Measurements from ENCODE around the gene SEC16A.
A peak's percentile ranks its signal among the peaks of the same experiment; 100 is the strongest.
"Not testable (repeated sequence)": the region's sequence is repeated elsewhere in the genome, so short reads cannot be mapped to it uniquely, and the experiment has no call there.

Gene SEC16A

DNA sequence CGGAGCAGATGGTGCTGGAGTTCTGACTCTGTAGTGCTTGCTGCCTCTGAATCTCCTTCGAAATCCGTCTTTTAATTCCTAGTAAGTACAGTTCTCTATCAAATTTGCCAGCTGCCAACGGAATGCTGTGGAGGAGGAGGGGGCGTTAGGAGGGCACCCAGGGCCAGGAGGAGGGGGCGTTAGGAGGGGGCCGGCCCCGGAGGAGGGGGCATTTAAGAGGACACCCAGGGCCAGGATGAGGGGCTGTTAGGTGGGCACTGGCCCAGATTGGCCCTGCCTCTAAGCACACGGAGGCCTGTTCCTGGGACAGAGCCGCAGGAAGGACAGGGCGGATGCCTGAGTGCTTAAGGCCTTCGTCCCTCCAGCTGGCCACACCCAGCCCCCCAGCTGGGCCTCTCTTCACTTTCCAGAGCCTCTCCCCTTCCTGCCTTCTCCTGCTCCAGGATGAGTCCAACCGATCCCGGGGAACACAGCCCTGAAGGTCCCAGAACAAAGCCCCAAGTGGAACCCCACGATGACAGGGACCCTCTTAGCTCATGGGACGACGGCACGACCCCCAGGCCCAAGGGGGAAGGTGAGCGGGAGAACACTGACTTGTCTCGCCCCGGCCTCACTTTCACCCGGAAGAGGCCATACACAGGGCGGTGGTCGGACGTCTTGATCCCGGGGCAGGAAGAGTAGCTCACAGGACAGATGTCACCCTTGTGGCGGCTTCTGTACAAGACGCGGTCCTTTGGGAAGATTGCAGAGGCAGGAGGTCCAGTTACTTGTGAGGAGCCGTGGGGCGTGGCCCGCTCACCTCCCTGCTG lies 53.0 kb downstream of the SEC16A start:
- Mint-ChIP-seq H3K9me3 (no peaks in the 10 kb centered on the region), H3K27ac (no peak overlapping the region), H3K27me3 (ENCODE audit: low read depth) (no peaks in the 10 kb centered on the region), H3K4me1 (ENCODE audit: low read depth) (no peaks in the 10 kb centered on the region), H3K36me3 (ENCODE audit: low read depth) (peaks cover 5% of the 10 kb centered on the region), H3K4me3 (no peak overlapping the region)

DNA sequence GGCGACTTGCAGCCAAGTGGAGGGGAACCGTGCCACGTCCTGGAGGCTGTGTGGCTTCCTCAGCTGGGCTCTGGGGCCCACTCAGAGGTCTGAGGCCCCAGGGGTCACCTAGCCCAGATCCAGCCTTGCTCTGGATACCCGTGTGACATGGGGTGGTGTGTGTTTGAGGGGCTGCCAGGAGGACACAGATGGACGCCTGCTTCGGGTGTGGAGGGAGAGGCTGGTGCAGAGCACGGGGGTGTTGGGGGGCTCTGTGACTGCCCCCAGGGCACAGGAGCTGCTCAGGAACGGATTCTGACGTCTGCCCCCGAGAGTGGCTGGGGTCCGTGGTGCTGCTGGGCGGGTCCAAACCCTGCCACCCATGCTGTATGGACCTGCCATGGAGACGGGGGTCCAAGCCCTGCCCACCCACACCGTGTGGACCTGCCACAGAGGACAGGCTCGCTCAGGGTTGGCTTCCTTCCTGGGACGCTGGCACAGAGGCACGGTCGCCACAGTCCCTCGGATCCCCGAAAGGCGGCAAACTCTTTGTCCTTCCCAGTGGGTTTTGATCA lies 53.7 kb downstream of the SEC16A start:
- Mint-ChIP-seq H3K36me3 (ENCODE audit: low read depth) (peaks cover 5% of the 10 kb centered on the region), H3K4me1 (ENCODE audit: low read depth) (no peaks in the 10 kb centered on the region), H3K27me3 (ENCODE audit: low read depth) (no peaks in the 10 kb centered on the region), H3K9me3 (no peaks in the 10 kb centered on the region), H3K4me3 (no peak overlapping the region), H3K27ac (no peak overlapping the region)

DNA sequence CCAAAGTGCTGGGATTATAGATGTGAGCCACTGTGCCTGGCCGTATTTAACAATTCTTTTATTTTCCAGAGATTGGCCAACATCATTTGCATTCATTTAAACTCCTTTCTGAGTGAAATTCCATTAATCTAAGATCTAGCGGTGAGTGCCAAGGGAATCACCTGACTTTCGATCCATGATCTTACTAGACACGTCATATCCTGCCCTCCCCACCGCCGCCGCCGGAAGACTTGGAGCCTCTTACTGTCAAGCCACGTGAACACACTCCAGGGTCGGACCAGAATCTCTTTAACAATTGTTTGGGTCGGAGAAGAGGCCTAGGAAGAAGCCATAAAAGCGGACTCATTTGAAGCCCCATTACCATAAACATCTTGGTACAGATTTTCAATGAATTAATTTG lies 56.1 kb downstream of the SEC16A start:
- no peak overlapping the region for H3K4me3 Mint-ChIP-seq
- no peaks in the 10 kb centered on the region for H3K4me1 Mint-ChIP-seq (ENCODE audit: low read depth)

DNA sequence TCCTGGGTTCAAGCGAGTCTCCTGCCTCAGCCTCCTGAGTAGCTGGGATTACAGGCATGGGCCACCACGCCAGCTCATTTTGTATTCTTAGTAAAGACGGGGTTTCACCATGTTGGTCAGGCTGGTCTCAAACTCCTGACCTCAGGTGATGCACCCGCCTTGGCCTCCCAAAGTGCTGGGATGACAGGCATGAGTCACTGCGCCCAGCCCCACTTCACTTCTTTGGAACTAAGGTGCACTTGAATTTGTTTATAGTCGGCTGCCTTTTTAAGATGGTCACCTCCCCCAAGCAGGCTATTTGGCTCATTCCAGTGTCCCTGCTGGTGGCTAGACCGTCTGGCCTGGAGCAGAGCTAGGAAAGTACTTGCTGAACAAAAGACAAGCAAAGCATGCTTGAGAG lies 57.5 kb downstream of the SEC16A start:
- not testable (repeated sequence) for H3K36me3 Mint-ChIP-seq (ENCODE audit: low read depth); H3K4me3 Mint-ChIP-seq; H3K27ac Mint-ChIP-seq; H3K27me3 Mint-ChIP-seq (ENCODE audit: low read depth); H3K9me3 Mint-ChIP-seq; H3K4me1 Mint-ChIP-seq (ENCODE audit: low read depth)

More for the DNA sequence above, 56.1 kb downstream of the SEC16A start:
- H3K27me3 Mint-ChIP-seq (ENCODE audit: low read depth) = no peaks in the 10 kb centered on the region
- peaks cover 10% of the 10 kb centered on the region for H3K36me3 Mint-ChIP-seq (ENCODE audit: low read depth)
- no peaks in the 10 kb centered on the region for H3K9me3 Mint-ChIP-seq
- no peak overlapping the region for H3K27ac Mint-ChIP-seq

DNA sequence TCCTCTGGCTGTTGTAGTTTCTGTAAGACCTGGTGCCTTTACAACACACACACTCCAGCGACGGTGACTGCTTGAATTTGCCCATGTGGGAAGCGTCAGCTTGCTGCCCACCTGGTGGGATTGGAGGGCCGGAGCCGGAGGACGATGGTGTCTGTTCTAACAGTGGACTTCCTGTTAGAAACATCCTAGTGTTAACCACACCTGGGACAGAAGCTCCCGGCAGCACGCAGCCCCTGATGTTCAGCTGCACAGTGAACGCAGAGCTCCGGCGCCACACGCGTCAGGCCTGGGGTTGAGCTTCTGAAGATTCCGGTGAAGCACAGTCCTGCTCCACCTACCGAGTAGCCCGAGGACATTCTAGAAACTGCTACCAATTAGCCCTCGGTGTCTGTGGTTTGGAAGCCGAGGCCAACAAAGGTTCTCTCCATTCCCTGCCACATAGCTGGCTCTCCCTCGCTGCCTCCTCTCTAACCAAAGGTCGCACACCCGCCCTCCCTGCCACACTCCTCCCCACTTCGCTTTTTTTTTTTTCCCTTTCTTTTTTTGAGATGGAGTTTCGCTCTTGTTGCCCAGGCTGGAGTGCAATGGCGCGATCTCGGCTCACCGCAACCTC lies 58.0 kb downstream of the SEC16A start:
- no peak overlapping the region for H3K27ac Mint-ChIP-seq
- H3K9me3 Mint-ChIP-seq = no peaks in the 10 kb centered on the region
- H3K4me3 Mint-ChIP-seq = no peak overlapping the region
- H3K27me3 Mint-ChIP-seq (ENCODE audit: low read depth) = no peaks in the 10 kb centered on the region
- peaks cover 10% of the 10 kb centered on the region for H3K36me3 Mint-ChIP-seq (ENCODE audit: low read depth)
- H3K4me1 Mint-ChIP-seq (ENCODE audit: low read depth) = no peaks in the 10 kb centered on the region

DNA sequence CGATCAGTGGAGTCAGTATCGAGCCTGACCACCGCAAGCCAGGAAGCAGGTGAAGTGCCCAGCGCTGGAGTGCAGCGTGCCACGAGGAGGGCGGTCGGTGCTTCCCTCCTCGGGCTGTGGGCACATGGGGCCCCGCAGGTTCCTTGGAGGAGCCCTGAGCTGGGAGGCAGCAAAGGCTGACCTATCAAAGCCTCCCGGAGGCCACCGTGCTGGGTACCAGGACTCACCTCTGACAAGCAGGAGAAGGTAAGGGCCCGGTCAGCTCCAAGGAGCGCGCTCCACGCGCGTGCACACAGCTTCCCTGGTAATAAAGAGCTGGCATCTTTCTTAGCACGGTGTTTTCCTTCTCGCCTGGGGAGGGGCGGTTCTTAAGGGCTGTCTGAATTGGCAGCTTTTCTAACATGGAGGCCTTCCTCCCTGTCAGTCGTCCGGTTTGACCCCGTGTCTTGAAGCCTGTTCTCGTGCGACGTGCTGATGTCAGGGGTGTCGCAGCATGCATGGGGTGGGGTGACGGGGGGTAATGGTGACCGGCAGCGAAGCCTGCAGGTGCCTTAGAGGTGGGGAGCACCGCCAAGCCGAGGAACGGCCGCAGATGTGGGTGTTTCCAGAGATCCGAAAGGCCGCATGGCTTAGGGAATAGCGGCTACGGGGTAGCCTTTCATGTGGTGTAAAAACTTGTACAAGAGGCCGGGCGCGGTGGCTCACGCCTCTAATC lies 59.3 kb downstream of the SEC16A start:
- Mint-ChIP-seq H3K27ac (no peak overlapping the region), H3K27me3 (ENCODE audit: low read depth) (no peaks in the 10 kb centered on the region), H3K4me3 (no peak overlapping the region), H3K9me3 (no peaks in the 10 kb centered on the region), H3K36me3 (ENCODE audit: low read depth) (peaks cover 10% of the 10 kb centered on the region), H3K4me1 (ENCODE audit: low read depth) (no peaks in the 10 kb centered on the region)

DNA sequence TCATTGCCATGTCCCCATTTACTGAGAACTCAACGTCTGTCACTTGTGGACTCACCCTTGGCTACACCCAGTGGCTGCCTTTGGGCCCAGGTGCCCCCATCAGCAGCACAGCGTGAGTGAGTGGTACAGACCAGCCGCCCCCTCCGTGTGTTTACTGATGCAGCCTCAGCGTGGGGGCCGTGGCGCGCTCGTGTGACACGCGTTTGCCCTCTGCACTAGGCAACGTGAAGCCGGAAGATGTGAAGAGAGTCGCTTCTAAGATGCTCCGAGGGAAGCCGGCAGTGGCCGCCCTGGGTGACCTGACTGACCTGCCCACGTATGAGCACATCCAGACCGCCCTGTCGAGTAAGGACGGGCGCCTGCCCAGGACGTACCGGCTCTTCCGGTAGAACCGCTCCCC lies 60.0 kb downstream of the SEC16A start:
- Mint-ChIP-seq H3K27me3 (ENCODE audit: low read depth) (no peaks in the 10 kb centered on the region), H3K4me1 (ENCODE audit: low read depth) (no peaks in the 10 kb centered on the region), H3K36me3 (ENCODE audit: low read depth) (peaks cover 8% of the 10 kb centered on the region), H3K9me3 (no peaks in the 10 kb centered on the region), H3K4me3 (no peak overlapping the region), H3K27ac (no peak overlapping the region)

DNA sequence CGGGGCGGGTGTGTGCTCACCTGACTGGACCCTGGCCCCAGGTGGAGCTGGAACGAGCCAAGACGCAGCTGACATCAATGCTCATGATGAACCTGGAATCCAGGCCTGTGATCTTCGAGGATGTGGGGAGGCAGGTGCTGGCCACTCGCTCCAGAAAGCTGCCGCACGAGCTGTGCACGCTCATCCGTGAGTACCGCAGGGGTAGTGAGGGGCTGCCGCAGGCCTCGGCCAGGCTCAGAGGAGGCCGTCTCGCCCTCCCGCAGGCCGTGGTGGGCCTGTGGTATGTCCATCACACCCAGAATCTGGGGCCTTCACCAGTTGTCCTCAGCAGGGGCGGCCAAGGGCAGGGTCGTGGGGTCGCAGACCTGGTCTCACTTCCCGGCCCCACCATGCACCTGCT lies 61.0 kb downstream of the SEC16A start:
- H3K4me3 Mint-ChIP-seq = no peak overlapping the region
- H3K36me3 Mint-ChIP-seq (ENCODE audit: low read depth) = peaks cover 12% of the 10 kb centered on the region
- H3K27me3 Mint-ChIP-seq (ENCODE audit: low read depth) = no peaks in the 10 kb centered on the region
- H3K4me1 Mint-ChIP-seq (ENCODE audit: low read depth) = no peaks in the 10 kb centered on the region
- no peak overlapping the region for H3K27ac Mint-ChIP-seq
- H3K9me3 Mint-ChIP-seq = no peaks in the 10 kb centered on the region

DNA sequence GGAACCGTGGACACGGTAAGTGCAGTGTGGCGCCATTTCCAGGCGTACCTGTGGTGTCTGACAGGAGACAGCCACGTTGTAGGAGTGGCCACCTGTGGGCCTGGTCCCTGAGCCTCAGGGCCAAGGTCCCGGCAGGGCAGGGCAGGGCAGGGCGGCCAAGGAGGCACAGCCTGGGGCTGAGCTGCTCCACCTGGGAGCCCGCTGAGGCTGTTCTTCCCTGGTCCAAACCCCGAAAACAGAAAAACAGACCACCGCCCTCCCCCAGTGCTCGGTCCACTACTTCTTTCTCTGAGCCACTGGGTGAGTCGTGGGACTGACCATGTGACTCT lies 63.8 kb downstream of the SEC16A start:
- Mint-ChIP-seq H3K4me1 (ENCODE audit: low read depth) (peaks cover under 1% of the 10 kb centered on the region), H3K4me3 (no peak overlapping the region), H3K9me3 (no peaks in the 10 kb centered on the region), H3K36me3 (ENCODE audit: low read depth) (peaks cover 23% of the 10 kb centered on the region), H3K27me3 (ENCODE audit: low read depth) (no peaks in the 10 kb centered on the region), H3K27ac (no peak overlapping the region)

DNA sequence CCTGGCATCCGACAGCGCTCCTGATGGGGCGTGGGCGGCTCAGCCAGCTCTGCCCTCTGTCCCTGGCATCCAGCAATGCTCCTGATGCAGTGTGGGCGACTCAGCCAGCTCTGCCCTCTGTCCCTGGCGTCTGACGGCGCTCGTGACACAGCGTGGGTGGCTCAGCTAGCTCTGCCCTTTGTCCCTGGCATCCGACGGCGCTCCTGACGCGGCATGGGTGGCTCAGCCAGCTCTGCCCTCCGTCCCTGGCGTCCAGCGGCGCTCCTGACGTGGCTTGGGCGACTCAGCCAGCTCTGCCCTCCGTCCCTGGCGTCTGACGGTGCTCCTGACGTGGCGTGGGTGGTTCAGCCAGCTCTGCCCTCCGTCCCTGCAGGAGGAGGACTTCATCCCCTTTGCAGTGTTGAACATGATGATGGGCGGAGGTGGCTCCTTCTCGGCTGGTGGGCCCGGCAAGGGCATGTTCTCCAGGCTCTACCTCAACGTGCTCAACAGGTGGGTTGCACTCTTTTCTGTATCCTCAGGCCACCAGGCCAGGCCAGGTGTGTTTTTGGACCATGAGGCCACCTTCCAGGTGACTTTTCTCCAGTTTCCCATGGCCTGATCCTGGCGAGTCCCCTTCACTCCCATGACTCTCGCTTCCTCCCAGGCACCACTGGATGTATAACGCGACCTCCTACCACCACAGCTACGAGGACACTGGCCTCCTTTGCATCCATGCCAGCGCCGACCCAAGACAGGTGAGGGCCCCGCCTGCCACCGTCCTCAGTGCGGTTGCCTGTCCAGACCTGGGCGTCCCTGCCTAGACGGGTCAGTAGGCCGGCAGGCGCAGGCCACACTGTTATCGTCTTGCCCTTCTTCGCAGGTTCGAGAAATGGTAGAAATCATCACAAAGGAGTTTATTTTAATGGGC lies 64.4 kb downstream of the SEC16A start:
- H3K27me3 Mint-ChIP-seq (ENCODE audit: low read depth) = no peaks in the 10 kb centered on the region
- H3K36me3 Mint-ChIP-seq (ENCODE audit: low read depth) = peaks cover 29% of the 10 kb centered on the region
- H3K27ac Mint-ChIP-seq = no peak overlapping the region
- peaks cover 3% of the 10 kb centered on the region for H3K4me1 Mint-ChIP-seq (ENCODE audit: low read depth)
- no peaks in the 10 kb centered on the region for H3K9me3 Mint-ChIP-seq
- no peak overlapping the region for H3K4me3 Mint-ChIP-seq

DNA sequence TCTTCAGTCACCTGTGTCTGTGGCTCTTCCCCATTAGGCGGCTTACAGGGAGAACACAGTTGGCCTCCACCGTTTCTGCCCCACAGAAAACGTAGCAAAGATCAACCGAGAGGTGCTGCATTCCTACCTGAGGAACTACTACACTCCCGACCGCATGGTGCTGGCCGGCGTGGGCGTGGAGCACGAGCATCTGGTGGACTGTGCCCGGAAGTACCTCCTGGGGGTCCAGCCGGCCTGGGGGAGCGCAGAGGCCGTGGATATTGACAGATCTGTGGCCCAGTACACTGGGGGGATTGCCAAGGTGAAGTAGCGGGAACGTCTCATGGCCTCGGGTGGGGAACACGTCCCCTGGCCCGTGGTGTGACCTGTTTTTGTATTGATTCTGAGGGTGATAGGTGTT lies 65.9 kb downstream of the SEC16A start:
- Mint-ChIP-seq H3K27ac (no peak overlapping the region), H3K4me3 (no peak overlapping the region), H3K36me3 (ENCODE audit: low read depth) (peaks cover 32% of the 10 kb centered on the region), H3K27me3 (ENCODE audit: low read depth) (no peaks in the 10 kb centered on the region), H3K9me3 (no peaks in the 10 kb centered on the region), H3K4me1 (ENCODE audit: low read depth) (peaks cover 11% of the 10 kb centered on the region)

DNA sequence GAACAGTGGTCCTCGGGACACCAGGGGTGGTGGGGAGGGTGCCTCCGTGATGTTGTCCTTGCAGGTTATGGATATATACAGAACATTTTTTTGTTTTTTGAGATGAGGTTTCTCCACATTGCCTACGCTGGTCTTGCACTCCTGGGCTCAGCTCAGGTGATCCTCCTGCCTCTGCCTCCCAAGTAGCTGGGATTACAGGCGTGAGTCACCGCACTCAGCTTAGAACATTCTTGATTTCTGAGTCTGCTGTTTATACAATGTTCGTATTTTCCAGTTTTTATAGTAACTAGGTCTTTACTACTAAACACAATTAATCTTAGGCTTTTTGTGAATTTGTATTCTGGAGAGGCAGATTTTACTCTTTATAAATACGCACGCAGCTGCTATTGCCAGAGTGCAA lies 66.4 kb downstream of the SEC16A start:
- Mint-ChIP-seq H3K27ac (no peak overlapping the region), H3K9me3 (no peaks in the 10 kb centered on the region), H3K4me1 (ENCODE audit: low read depth) (peaks cover 14% of the 10 kb centered on the region), H3K36me3 (ENCODE audit: low read depth) (peaks cover 33% of the 10 kb centered on the region), H3K27me3 (ENCODE audit: low read depth) (no peaks in the 10 kb centered on the region), H3K4me3 (no peak overlapping the region)

DNA sequence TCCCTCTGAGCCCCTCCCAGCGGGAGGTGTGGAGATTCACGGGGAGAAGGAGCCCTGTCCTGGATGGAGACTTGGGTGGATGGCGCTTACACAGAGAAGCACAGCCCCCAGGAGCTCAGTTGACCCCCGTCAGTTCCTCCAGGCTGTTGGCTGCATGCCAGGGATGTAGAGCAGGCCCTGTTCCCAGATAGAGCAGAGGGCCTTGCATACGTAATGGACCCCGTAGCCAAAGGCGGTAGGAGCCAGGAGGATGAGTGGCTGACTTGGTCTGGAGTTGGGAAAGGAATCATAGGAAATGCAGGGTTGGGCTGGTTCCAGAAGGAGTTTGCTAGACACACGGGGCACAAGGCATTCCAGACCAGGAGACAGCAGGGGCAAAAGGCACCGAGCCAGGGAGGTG lies 69.9 kb downstream of the SEC16A start:
- no peak overlapping the region for H3K4me3 Mint-ChIP-seq
- H3K27me3 Mint-ChIP-seq (ENCODE audit: low read depth) = peaks cover 4% of the 10 kb centered on the region

DNA sequence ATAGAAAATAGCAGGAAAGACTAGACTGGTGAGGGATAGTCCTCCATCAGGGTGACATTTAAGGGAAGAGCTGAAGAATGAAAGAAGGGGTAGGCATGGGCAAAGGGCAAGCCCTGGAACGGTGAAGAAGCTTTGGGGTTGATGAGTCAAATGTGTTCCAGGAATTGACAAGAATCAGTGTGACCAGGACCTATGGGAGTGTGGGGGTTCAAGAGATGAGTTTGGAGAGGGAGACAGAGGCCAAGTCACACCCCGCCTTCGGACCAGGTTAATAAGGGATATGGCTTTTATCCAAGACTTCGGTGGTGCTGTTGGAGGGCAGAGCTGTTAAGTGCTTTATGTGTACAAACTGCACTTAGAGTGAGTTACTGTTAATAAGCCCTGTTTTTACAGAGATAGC lies 71.5 kb downstream of the SEC16A start:
- H3K9me3 Mint-ChIP-seq = no peaks in the 10 kb centered on the region
- H3K4me3 Mint-ChIP-seq = peak overlapping the region; percentile 94
- H3K36me3 Mint-ChIP-seq (ENCODE audit: low read depth) = peaks cover 42% of the 10 kb centered on the region
- H3K27me3 Mint-ChIP-seq (ENCODE audit: low read depth) = peaks cover 4% of the 10 kb centered on the region
- peaks cover 38% of the 10 kb centered on the region for H3K4me1 Mint-ChIP-seq (ENCODE audit: low read depth)
- peak overlapping the region; percentile 84 for H3K27ac Mint-ChIP-seq

More for the DNA sequence above, 69.9 kb downstream of the SEC16A start:
- Mint-ChIP-seq H3K4me1 (ENCODE audit: low read depth) (peaks cover 35% of the 10 kb centered on the region), H3K36me3 (ENCODE audit: low read depth) (peaks cover 40% of the 10 kb centered on the region), H3K9me3 (no peaks in the 10 kb centered on the region), H3K27ac (no peak overlapping the region)

All from T-helper 1 cell treated with Interleukin-12 subunit alpha and Interleukin-12 subunit beta and Interleukin-4 antibody, amounts not matched to agents 30 μg/mL and 1 μg/mL, for 36 hours (primary cell).